ENCODE measurements around the gene LPAR3.

LPAR3 gene, protein sequence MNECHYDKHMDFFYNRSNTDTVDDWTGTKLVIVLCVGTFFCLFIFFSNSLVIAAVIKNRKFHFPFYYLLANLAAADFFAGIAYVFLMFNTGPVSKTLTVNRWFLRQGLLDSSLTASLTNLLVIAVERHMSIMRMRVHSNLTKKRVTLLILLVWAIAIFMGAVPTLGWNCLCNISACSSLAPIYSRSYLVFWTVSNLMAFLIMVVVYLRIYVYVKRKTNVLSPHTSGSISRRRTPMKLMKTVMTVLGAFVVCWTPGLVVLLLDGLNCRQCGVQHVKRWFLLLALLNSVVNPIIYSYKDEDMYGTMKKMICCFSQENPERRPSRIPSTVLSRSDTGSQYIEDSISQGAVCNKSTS
- total RNA-seq, result 0.13 to 26.8 (median 3.4) reads per million in 9 experiments

DNA sequence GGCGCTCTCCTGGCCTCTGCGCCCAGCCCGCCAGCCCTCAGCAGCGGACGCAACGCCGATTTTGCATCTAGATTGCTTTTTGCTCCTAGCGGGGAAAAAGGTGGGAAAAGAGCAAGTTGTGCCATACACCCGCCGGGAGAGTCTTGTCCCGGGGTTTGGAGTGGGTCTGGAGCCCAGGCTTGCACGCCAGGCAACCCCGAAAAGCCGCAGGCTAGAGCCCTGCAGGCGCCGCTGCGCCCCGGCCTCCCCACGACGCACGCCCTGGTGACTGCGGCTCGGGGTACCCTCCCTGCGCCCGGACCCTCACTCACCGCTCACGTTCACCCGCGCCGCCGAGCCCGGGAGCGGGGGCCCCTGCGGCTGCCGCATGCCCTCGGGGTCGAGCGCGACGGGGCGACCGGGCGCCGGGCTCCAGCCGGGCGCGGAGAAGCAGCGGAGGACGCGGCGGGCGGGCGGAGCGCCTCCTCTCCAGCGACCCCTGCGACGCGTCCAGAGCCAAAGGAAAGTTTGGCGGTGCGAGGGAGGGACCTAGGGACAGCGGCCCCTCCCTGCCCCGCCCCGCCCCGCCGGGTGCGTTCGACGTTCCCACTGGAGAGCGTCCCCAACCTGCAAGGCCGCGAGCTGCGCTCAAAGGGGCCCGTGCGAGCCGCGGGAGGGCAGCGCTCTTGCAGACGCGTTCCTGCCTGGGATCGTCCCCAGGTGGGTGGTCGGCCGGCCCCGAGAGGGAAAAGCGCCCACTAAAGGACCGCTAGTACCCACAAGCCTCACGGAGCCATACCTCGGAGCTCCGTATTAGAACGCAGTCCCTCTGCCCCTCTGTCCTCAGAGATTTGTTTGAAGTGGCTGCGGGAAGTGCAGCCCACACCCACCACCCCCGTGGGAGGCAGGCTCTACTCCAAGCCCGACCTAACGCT is at the start of gene LPAR3:
Gene LPAR3 (minus strand): TSS at position 502 of the 914 bp plus-strand sequence. CDS start 27,086 bp downstream, outside the sequence.
- H3K4me1 Mint-ChIP-seq (ENCODE audit: low read depth in 2 of 2), result peaks cover 14 to 19% of the 10 kb centered on the region in 2 donors
- peaks cover 39 to 73% of the 10 kb centered on the region in 2 donors for H3K27me3 Mint-ChIP-seq
- DNase-seq (no peak), ATAC-seq (replicated peaks) (peak; percentile 67)
- H3K36me3 Mint-ChIP-seq (ENCODE audit: insufficient read depth), result peaks cover 3% of the 10 kb centered on the region
- no peaks in the 10 kb centered on the region for H3K9me3 Mint-ChIP-seq
- H3K4me3 Mint-ChIP-seq, result peak within 1 kb of the TSS; percentile 64 to 79
- H3K27ac Mint-ChIP-seq, result no peak within 1 kb of the TSS

DNA sequence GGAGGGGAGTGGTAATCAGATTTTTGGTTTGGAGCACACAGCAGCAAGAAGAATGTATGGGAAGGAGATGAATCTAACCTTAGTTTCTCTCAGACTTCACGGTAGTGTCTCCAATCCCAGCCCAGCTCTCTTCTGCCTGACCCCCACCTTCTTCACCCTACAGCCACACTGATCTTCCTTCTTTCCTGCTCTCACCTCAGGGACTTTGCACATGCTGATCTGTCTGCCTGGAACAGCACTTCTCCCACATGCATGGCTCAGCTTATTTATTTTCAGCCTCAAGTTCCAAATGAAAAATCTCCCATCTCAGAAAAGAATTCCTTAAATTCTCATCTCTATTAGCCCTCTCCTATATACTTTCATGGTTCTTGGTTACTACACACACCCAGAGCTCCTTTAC is 48.8 kb upstream of the LPAR3 start:
- Mint-ChIP-seq H3K9me3 (no peaks in the 10 kb centered on the region), H3K4me1 (ENCODE audit: low read depth in 2 of 2) (peaks cover 5 to 6% of the 10 kb centered on the region in 2 donors), H3K36me3 (ENCODE audit: insufficient read depth) (peaks cover 6% of the 10 kb centered on the region), H3K27me3 (no peaks in the 10 kb centered on the region), H3K27ac (no peak overlapping the region), H3K4me3 (no peak overlapping the region)
- no peak for DNase-seq
- no peak for ATAC-seq (replicated peaks)

DNA sequence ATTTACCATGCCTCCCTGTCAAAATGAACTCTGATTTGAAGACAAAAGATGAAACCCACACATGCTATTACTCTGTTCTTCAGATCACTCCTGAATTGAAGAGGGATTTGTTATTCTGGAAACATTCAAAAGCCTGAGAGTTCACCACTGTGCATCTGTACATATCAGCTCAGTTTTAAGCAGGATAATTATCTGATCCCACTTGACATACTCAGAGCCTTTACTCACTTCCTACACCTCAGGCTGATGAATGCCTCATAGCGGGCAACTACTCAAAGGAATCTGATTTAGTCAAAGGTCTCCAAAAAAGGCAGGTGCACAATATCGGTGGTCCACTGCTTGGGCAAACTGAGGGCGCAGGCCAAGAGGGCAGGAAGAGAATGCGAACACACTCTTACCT is 47.5 kb upstream of the LPAR3 start:
- H3K4me3 Mint-ChIP-seq, result no peak overlapping the region
- H3K4me1 Mint-ChIP-seq (ENCODE audit: low read depth in 2 of 2), result peaks cover 5 to 7% of the 10 kb centered on the region in 2 donors
- H3K27me3 Mint-ChIP-seq, result no peaks in the 10 kb centered on the region
- DNase-seq, result no peak
- H3K27ac Mint-ChIP-seq, result no peak overlapping the region
- H3K9me3 Mint-ChIP-seq, result no peaks in the 10 kb centered on the region
- no peak for ATAC-seq (replicated peaks)
- H3K36me3 Mint-ChIP-seq (ENCODE audit: insufficient read depth), result peaks cover 6% of the 10 kb centered on the region

DNA sequence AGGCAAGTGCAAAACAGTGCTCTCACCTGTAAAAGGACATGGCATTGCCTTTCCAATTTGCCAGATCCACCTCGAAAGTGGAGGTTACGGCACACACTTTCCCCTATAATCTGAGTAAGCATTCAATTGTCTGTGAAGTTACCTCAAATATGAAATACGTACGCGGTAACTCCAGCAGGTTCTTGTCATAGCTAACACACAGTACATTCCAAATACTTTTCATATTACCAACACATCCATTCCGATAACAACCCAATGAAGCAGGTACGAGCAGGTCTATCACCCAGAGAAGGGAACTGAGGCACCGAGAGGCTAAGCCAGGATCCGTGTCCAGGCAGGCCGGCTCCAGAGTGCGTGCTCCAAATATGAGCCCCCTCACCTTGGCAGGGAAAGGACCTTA is 46.8 kb upstream of the LPAR3 start:
- no peak for DNase-seq
- no peak for ATAC-seq (replicated peaks)
- Mint-ChIP-seq H3K27me3 (no peaks in the 10 kb centered on the region), H3K36me3 (ENCODE audit: insufficient read depth) (peaks cover under 1% of the 10 kb centered on the region), H3K4me3 (no peak overlapping the region), H3K9me3 (no peaks in the 10 kb centered on the region), H3K4me1 (ENCODE audit: low read depth in 2 of 2) (peaks cover 3 to 5% of the 10 kb centered on the region in 2 donors), H3K27ac (no peak overlapping the region)

DNA sequence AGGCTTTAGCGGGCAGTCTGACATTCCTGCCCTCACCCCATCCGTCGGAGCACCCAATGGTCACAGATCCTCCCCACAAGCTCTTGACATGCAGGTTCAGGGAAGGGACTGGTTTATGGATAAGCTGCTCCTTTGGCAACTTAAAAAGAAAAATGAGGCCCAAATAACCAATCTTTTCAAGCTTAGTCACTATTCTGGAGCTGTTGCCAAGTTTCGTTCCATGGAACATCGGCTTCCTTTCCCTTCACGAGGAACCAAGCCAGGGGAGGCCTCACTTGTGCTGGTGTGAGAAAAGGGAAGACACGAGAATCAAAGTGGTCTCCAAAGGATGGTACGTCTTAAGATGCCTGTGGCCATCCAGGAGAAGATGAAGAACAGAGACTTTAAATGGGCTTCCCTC is 46.1 kb upstream of the LPAR3 start:
- ATAC-seq (replicated peaks), result no peak
- H3K4me1 Mint-ChIP-seq (ENCODE audit: low read depth in 2 of 2), result peaks cover 3 to 5% of the 10 kb centered on the region in 2 donors
- no peaks in the 10 kb centered on the region for H3K9me3 Mint-ChIP-seq
- no peaks in the 10 kb centered on the region for H3K27me3 Mint-ChIP-seq
- DNase-seq, result no peak
- no peaks in the 10 kb centered on the region for H3K36me3 Mint-ChIP-seq (ENCODE audit: insufficient read depth)
- peak overlapping the region in 1 of 2 donors; percentile 16 for H3K27ac Mint-ChIP-seq
- H3K4me3 Mint-ChIP-seq, result no peak overlapping the region

DNA sequence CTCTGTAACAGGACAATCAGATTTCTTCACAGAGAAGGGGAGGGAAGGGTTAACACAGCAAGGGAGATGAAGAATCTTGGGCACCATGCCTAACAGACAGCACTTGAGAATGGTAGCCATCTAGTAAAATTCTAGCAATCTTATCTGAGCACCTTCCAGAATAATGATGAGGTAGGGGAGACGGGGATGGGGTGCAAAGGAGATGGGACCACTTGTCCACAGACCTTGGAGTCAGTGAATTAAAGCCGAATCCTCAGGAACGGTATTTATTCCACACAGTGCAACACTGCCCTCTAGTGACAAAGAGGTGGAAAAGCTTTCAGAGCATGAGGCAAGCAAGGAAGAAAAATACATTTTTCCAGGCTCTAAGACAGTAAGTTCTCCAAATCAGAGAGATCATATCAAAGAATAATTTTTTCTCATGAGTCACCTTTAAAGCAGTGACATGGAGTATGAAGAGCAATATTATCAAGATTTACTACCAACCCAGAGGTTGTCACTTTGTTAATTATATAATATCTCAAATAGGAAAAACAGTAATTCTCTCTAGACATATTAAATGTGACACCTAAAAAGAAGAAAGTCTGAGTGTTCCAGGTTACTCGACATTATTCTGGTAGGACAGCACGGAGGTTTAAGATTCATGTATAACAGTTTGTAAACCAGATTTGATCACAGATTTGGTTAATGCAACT is 43.3 kb upstream of the LPAR3 start:
- ATAC-seq (replicated peaks) (peak; percentile 82), DNase-seq (peak; percentile 29 to 46 (median 38))
- Mint-ChIP-seq H3K4me3 (no peak overlapping the region), H3K27ac (no peak overlapping the region), H3K4me1 (ENCODE audit: low read depth in 2 of 2) (peaks cover 3 to 5% of the 10 kb centered on the region in 2 donors), H3K36me3 (ENCODE audit: insufficient read depth) (no peaks in the 10 kb centered on the region), H3K9me3 (no peaks in the 10 kb centered on the region), H3K27me3 (no peaks in the 10 kb centered on the region)

DNA sequence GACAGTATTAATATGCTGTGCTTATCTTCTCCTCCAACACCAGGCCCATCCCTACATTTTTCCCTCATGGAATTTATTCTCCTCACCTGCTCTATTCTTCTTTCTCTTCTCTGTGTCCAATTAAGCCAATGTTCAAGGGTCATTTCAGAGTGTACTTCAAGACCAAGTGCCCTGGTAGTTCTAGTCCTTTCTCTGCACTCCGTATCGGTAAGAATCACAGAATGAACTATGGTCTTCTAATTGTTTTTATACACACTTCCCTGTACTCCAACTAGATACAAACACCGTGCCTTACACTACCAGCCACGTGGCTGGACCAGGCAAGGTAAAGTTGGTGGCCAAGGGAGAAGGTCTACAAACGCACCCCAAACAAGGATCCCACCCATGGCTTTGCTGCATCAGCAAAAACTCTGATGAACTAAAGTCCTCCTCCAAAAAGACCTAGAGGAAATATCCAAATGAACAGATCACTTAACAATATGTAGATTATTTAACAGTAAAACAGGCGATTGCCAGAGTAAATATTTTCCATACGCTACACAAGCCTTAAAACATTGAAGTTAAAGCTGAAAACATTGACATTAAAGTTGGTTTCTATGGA is 40.1 kb upstream of the LPAR3 start:
- DNase-seq, result no peak
- Mint-ChIP-seq H3K27me3 (no peaks in the 10 kb centered on the region), H3K9me3 (no peaks in the 10 kb centered on the region), H3K4me3 (no peak overlapping the region), H3K36me3 (ENCODE audit: insufficient read depth) (no peaks in the 10 kb centered on the region), H3K4me1 (ENCODE audit: low read depth in 2 of 2) (peaks cover 5 to 7% of the 10 kb centered on the region in 2 donors), H3K27ac (no peak overlapping the region)
- no peak for ATAC-seq (replicated peaks)

DNA sequence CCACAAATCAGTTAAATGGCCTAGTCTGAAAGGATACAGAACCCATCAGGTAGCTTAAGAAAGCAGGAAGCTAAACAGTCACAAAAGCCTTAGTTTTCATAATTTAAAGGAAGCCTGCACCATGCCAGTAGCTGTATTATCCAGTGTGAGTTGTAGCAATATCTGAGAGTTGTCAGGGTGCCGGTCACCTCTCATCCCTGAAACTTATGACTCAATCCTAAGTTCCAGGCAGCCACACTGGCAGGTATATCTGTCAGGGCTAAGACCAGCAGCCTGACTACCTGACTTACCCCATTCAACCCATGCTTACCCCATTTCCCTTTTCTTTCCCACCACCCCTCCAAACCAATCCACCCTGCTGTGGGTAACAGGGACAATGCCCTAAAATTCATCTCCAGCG is 37.8 kb upstream of the LPAR3 start:
- DNase-seq, result no peak
- no peak overlapping the region for H3K4me3 Mint-ChIP-seq
- peaks cover 6% of the 10 kb centered on the region for H3K36me3 Mint-ChIP-seq (ENCODE audit: insufficient read depth)
- H3K9me3 Mint-ChIP-seq, result no peaks in the 10 kb centered on the region
- H3K4me1 Mint-ChIP-seq (ENCODE audit: low read depth in 2 of 2), result peaks cover 0 to 4% of the 10 kb centered on the region in 2 donors
- no peak overlapping the region for H3K27ac Mint-ChIP-seq
- no peak for ATAC-seq (replicated peaks)
- H3K27me3 Mint-ChIP-seq, result no peaks in the 10 kb centered on the region

DNA sequence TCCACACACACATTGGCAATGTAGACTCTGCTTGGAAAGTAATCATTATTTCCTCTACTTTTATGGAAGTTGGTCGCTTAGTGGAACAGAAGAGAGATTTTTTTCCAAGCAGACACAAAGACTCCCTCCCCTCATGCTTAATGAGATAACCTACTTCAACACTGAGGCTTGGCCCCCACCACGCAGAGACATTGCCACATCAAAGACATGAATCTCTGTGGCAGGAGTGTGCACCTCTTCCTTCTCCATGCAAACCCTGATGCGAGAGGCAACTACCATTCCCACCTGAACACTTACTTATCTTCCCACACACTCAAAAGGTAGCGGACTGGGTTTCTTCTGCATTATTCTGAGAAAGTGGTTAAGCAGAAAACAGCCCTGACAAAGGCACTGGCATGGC is 37.3 kb upstream of the LPAR3 start:
- Mint-ChIP-seq H3K27ac (peak overlapping the region in 1 of 2 donors; percentile 69), H3K4me1 (ENCODE audit: low read depth in 2 of 2) (peaks cover 0 to 4% of the 10 kb centered on the region in 2 donors), H3K27me3 (no peaks in the 10 kb centered on the region), H3K36me3 (ENCODE audit: insufficient read depth) (peaks cover 6% of the 10 kb centered on the region), H3K9me3 (no peaks in the 10 kb centered on the region), H3K4me3 (no peak overlapping the region)
- peak; percentile 51 for ATAC-seq (replicated peaks)
- no peak for DNase-seq

DNA sequence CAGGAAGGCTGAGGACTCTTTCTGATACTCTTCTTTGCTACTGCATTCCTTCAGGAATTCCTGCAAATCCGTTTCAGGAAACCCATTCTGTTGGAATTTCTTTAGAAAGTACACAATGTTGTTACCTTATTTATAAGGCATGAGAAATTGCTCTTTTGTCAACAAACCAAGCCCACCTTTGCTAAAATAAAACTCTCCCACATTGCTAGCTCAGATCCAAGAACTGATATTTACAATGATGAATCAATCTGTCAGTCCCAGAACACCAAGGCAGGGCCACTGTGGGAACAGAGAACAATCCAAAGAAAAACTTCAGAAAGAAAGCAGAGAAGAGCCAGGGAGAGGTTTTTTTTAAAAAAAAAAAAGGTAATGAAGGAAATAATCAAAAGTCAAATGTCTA is 36.6 kb upstream of the LPAR3 start:
- Mint-ChIP-seq H3K9me3 (no peaks in the 10 kb centered on the region), H3K27me3 (no peaks in the 10 kb centered on the region), H3K36me3 (ENCODE audit: insufficient read depth) (peaks cover 6% of the 10 kb centered on the region), H3K4me3 (no peak overlapping the region), H3K4me1 (ENCODE audit: low read depth in 2 of 2) (peaks cover 0 to 4% of the 10 kb centered on the region in 2 donors), H3K27ac (no peak overlapping the region)
- ATAC-seq (replicated peaks) (no peak), DNase-seq (no peak)

DNA sequence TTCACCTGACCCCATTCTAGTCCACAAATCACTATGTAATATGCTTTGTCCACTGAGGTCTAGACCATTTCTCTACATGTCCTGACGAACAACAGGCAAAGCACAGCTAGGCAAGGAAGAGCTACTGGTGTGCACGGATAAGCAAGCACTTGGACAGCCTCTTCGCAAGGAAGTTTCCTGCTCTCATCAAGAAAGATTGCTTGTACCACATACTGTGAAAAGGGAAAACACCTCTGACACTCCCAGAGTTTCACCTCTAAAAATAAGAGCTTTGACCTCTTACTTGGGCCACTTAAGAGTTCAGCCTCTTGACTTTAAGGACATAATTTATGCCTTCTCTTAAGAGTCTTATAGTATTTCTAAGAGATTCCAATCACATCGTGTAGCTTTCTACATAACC is 36.0 kb upstream of the LPAR3 start:
- no peak for ATAC-seq (replicated peaks)
- H3K36me3 Mint-ChIP-seq (ENCODE audit: insufficient read depth), result peaks cover 6% of the 10 kb centered on the region

DNA sequence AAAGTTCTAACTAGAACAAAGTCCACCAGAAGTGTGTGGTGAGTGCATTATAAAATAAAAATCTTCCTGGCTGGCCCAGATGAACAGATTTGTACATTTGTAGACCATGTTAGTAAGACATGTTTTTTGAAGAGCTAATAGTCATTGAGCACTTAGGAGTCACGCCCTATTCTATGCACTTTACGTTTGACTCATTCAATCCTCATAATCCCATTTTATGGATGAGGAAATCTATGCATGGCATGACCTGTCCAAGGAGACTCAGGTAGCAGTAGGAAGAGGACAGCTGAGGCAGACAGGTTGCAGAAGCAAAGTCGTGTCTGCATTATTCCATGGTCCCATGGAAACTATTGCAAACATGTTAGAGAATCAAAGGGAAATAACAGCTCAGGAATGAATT is 30.3 kb upstream of the LPAR3 start:
- ATAC-seq (replicated peaks), result no peak
- H3K27ac Mint-ChIP-seq, result no peak overlapping the region
- no peak overlapping the region for H3K4me3 Mint-ChIP-seq
- no peaks in the 10 kb centered on the region for H3K4me1 Mint-ChIP-seq (ENCODE audit: low read depth in 2 of 2)
- no peaks in the 10 kb centered on the region for H3K9me3 Mint-ChIP-seq
- peaks cover 9% of the 10 kb centered on the region for H3K36me3 Mint-ChIP-seq (ENCODE audit: insufficient read depth)
- peaks cover 5 to 17% of the 10 kb centered on the region in 2 donors for H3K27me3 Mint-ChIP-seq
- DNase-seq, result no peak

More for the DNA sequence above, 36.0 kb upstream of the LPAR3 start:
- Mint-ChIP-seq H3K4me3 (no peak overlapping the region), H3K27me3 (no peaks in the 10 kb centered on the region), H3K27ac (no peak overlapping the region), H3K9me3 (no peaks in the 10 kb centered on the region), H3K4me1 (ENCODE audit: low read depth in 2 of 2) (peaks cover 0 to 4% of the 10 kb centered on the region in 2 donors)
- DNase-seq, result no peak

DNA sequence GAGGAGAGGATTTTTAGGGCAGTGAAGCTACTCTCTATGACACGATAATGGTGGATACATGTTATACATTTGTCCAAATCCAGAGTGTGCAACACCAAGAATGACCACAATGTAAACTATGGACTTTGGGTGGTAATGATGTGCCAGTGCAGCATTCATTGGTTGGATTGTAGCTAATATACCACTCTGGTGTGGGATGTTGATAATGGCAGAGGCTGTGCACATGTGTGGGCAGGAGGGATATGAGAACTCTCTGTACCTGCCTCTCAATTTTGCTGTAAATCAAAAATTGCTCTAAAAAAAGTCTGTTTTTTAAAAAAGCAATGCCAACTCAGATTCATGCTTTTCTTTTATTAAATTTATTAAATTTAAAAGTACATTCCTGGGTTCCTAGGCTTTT is 27.2 kb upstream of the LPAR3 start:
- no peak for ATAC-seq (replicated peaks)
- Mint-ChIP-seq H3K4me3 (no peak overlapping the region), H3K27me3 (peaks cover 10 to 39% of the 10 kb centered on the region in 2 donors), H3K4me1 (ENCODE audit: low read depth in 2 of 2) (no peaks in the 10 kb centered on the region), H3K9me3 (no peaks in the 10 kb centered on the region), H3K36me3 (ENCODE audit: insufficient read depth) (peaks cover 3% of the 10 kb centered on the region), H3K27ac (no peak overlapping the region)
- DNase-seq, result no peak
